Glutamatergic neuron (in vitro differentiated cells): ENCODE measurements around the gene POU2F2. TPM values are rescaled to one million over a fixed set of nuclear protein-coding genes. Genes with fewer than 3 reads are reported as not detected.

Experiments used
- DNase-seq: peaks from one replicate; pipeline ENCODE4 v3.0.0; 2022
- H3K27ac Mint-ChIP-seq: one replicate; pipeline ENCODE4 v1.8.0; 2020; ENCODE audit warnings: mild to moderate bottlenecking, mixed read lengths, inconsistent platforms; ENCODE audit not compliant: unreplicated experiment
- H3K27me3 Mint-ChIP-seq: one replicate; pipeline ENCODE4 v1.8.0; 2020; ENCODE audit warnings: mild to moderate bottlenecking, moderate library complexity, mixed read lengths, inconsistent platforms; ENCODE audit not compliant: unreplicated experiment
- H3K36me3 Mint-ChIP-seq: one replicate; pipeline ENCODE4 v1.8.0; 2020; ENCODE audit warnings: mild to moderate bottlenecking, mixed read lengths, inconsistent platforms; ENCODE audit not compliant: unreplicated experiment
- H3K4me1 Mint-ChIP-seq: one replicate; pipeline ENCODE4 v1.8.0; 2020; ENCODE audit warnings: mild to moderate bottlenecking, low read depth, mixed read lengths, inconsistent platforms; ENCODE audit not compliant: unreplicated experiment
- H3K4me3 Mint-ChIP-seq: one replicate; pipeline ENCODE4 v1.8.0; 2020; ENCODE audit warnings: mild to moderate bottlenecking, mixed read lengths, inconsistent platforms; ENCODE audit not compliant: unreplicated experiment
- H3K9me3 Mint-ChIP-seq: one replicate; pipeline ENCODE4 v1.8.0; 2020; ENCODE audit warnings: mild to moderate bottlenecking, moderate library complexity, mixed read lengths, inconsistent platforms; ENCODE audit not compliant: unreplicated experiment
- total RNA-seq: library from RNA; stranded (reverse); fragmentation: NEBNext Ultra II Directional; extraction: Animal tissue kit (Norgen Biotek cat#: 25700); gene quantifications from one replicate; pipeline ENCODE4 v1.2.1, GENCODE V29; 2021; ENCODE audit not compliant: unreplicated experiment
- TF ChIP-seq, protein P1 (sequence below): fragments of 200-600 bp; sonication (generic); IDR thresholded peaks from one replicate; pipeline ENCODE4 v1.5.0; 2021; ENCODE audit not compliant: partially characterized antibody, unreplicated experiment

POU2F2 gene
- total RNA-seq, 1 donor from 2014 or later: 53.4 TPM

DNA sequence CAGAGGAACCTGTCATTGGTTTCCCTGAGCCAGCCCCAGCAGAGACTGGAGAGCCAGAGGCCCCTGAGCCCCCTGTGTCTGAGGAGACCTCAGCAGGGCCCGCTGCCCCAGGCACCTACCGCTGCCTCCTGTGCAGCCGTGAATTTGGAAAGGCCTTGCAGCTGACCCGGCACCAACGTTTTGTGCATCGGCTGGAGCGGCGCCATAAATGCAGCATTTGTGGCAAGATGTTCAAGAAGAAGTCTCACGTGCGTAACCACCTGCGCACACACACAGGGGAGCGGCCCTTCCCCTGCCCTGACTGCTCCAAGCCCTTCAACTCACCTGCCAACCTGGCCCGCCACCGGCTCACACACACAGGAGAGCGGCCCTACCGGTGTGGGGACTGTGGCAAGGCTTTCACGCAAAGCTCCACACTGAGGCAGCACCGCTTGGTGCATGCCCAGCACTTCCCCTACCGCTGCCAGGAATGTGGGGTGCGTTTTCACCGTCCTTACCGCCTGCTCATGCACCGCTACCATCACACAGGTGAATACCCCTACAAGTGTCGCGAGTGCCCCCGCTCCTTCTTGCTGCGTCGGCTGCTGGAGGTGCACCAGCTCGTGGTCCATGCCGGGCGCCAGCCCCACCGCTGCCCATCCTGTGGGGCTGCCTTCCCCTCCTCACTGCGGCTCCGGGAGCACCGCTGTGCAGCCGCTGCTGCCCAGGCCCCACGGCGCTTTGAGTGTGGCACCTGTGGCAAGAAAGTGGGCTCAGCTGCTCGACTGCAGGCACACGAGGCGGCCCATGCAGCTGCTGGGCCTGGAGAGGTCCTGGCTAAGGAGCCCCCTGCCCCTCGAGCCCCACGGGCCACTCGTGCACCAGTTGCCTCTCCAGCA, 52.1 kb downstream of the POU2F2 start:
- Mint-ChIP-seq H3K27me3 (peaks cover 27% of the 10 kb centered on the region), H3K9me3 (peaks cover 21% of the 10 kb centered on the region), H3K27ac (no peak overlapping the region), H3K4me1 (peaks cover 19% of the 10 kb centered on the region), H3K4me3 (no peak overlapping the region), H3K36me3 (no peaks in the 10 kb centered on the region)
- no peak for DNase-seq
- TF ChIP-seq, protein P1, sequence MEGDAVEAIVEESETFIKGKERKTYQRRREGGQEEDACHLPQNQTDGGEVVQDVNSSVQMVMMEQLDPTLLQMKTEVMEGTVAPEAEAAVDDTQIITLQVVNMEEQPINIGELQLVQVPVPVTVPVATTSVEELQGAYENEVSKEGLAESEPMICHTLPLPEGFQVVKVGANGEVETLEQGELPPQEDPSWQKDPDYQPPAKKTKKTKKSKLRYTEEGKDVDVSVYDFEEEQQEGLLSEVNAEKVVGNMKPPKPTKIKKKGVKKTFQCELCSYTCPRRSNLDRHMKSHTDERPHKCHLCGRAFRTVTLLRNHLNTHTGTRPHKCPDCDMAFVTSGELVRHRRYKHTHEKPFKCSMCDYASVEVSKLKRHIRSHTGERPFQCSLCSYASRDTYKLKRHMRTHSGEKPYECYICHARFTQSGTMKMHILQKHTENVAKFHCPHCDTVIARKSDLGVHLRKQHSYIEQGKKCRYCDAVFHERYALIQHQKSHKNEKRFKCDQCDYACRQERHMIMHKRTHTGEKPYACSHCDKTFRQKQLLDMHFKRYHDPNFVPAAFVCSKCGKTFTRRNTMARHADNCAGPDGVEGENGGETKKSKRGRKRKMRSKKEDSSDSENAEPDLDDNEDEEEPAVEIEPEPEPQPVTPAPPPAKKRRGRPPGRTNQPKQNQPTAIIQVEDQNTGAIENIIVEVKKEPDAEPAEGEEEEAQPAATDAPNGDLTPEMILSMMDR: no peak

- peaks cover 21% of the 10 kb centered on the region for H3K4me1 Mint-ChIP-seq
- peaks cover 23% of the 10 kb centered on the region for H3K9me3 Mint-ChIP-seq
- peaks cover 24% of the 10 kb centered on the region for H3K27me3 Mint-ChIP-seq
- TF ChIP-seq, protein P1: no peak
- no peak overlapping the region for H3K4me3 Mint-ChIP-seq
- no peaks in the 10 kb centered on the region for H3K36me3 Mint-ChIP-seq
- no peak for DNase-seq
- H3K27ac Mint-ChIP-seq: no peak overlapping the region
Measured at GRCh38 chr19:42079276-42079669, 53.0 kb downstream of the POU2F2 start.

DNA sequence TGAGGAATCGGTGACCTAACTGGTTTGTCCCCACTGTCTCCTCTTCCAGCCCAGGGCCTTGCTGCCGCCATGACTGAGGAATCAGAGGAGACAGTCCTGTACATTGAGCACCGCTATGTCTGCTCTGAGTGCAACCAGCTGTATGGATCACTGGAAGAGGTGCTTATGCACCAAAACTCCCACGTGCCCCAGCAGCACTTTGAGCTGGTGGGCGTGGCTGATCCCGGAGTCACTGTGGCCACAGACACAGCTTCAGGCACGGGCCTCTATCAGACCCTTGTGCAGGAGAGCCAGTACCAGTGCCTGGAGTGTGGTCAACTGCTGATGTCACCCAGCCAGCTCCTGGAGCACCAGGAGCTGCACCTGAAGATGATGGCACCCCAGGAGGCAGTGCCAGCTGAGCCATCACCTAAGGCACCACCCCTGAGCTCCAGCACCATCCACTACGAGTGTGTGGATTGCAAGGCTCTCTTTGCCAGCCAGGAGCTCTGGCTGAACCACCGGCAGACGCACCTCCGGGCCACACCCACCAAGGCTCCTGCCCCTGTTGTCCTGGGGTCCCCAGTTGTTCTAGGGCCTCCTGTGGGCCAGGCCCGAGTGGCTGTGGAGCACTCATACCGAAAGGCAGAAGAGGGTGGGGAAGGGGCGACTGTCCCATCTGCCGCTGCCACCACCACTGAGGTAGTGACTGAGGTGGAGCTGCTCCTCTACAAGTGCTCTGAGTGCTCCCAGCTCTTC, 53.5 kb downstream of the POU2F2 start:
- peaks cover 24% of the 10 kb centered on the region for H3K27me3 Mint-ChIP-seq
- H3K27ac Mint-ChIP-seq: peak overlapping the region; percentile 10
- no peaks in the 10 kb centered on the region for H3K36me3 Mint-ChIP-seq
- peak overlapping the region; percentile 94 for H3K4me3 Mint-ChIP-seq
- H3K9me3 Mint-ChIP-seq: peaks cover 23% of the 10 kb centered on the region
- TF ChIP-seq, protein P1: no peak
- peaks cover 21% of the 10 kb centered on the region for H3K4me1 Mint-ChIP-seq
- no peak for DNase-seq

DNA sequence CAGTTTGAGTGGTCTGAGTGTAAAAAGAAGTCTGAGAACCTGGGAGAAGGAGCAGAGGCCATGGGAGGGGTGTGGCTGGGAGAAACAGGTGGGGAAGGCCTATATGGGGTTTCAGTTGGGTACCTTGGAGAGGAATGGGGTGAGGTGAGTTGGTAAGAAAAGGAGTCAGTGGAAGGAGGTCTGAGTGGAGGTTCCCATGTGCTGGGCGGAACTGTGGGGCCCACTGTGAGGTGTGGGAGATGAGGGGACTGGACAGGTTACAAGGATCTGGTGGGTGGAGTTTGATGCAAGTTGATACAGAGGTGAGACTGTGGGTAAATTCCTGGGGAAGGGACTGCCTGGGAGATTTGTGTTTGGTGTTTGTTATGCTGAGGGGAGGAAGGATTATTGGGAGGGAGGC, 54.2 kb downstream of the POU2F2 start:
- peak overlapping the region; percentile 19 for H3K27ac Mint-ChIP-seq
- H3K9me3 Mint-ChIP-seq: peaks cover 23% of the 10 kb centered on the region
- H3K4me1 Mint-ChIP-seq: peaks cover 21% of the 10 kb centered on the region
- peaks cover 24% of the 10 kb centered on the region for H3K27me3 Mint-ChIP-seq
- H3K4me3 Mint-ChIP-seq: peak overlapping the region; percentile 94
- TF ChIP-seq, protein P1: no peak
- H3K36me3 Mint-ChIP-seq: no peaks in the 10 kb centered on the region
- no peak for DNase-seq
